HG03521 (cell line): ENCODE results near the gene SPDYE17.
"Not testable (repeated sequence)": the region's sequence is repeated elsewhere in the genome, so short reads cannot be mapped to it uniquely, and the experiment has no call there.

Source experiments
- ATAC-seq: cut with Tn5 transposase; IDR thresholded peaks from one replicate; pipeline ENCODE4 v1.9.1; 2021; ENCODE audit warnings: mild to moderate bottlenecking, moderate library complexity; ENCODE audit not compliant: unreplicated experiment

Gene SPDYE17

GRCh38 chr7:76974336-76974735, 57.8 kb downstream of the SPDYE17 start:
- ATAC-seq, result not testable (repeated sequence)

GRCh38 chr7:76972391-76972790, 59.8 kb downstream of the SPDYE17 start:
- not testable (repeated sequence) for ATAC-seq
